Loucy (cell line): ENCODE measurements around the gene HOGA1.

Experiments
- H2AFZ ChIP-seq: fragments of 200-600 bp; sonication (generic); 2 replicates; pipeline ENCODE4 v1.6.0; 2016; ENCODE audit warnings: antibody characterized with exemption, mild to moderate bottlenecking, low read length, moderate library complexity
- H3F3A ChIP-seq: fragments of 200-600 bp; 2 replicates; pipeline ENCODE4 v1.6.0; 2016; ENCODE audit warnings: antibody characterized with exemption, low read depth, mild to moderate bottlenecking
- H3K27me3 ChIP-seq: fragments of 200-600 bp; sonication (generic); 2 replicates; pipeline ENCODE4 v1.6.1; 2014; ENCODE audit warnings: low read length, mild to moderate bottlenecking; ENCODE audit not compliant: insufficient read depth, poor library complexity, severe bottlenecking
- H3K36me3 ChIP-seq: fragments of 200-600 bp; sonication (generic); 2 replicates; pipeline ENCODE4 v1.6.1; 2016; ENCODE audit warnings: low read length; ENCODE audit not compliant: insufficient read depth
- H3K4me1 ChIP-seq: fragments of 200-600 bp; sonication (generic); 2 replicates; pipeline ENCODE4 v1.5.1; 2014; ENCODE audit warnings: low read length, mild to moderate bottlenecking; ENCODE audit not compliant: insufficient read depth, poor library complexity, severe bottlenecking
- H3K4me2 ChIP-seq: fragments of 200-600 bp; sonication (generic); 2 replicates; pipeline ENCODE4 v1.6.0; 2014; ENCODE audit warnings: antibody characterized with exemption, low read length, low read depth, mild to moderate bottlenecking; ENCODE audit not compliant: poor library complexity, severe bottlenecking
- H3K4me3 ChIP-seq: fragments of 200-600 bp; sonication (generic); 2 replicates; pipeline ENCODE4 v1.5.1; 2014; ENCODE audit warnings: low read length, mild to moderate bottlenecking, mixed read lengths; ENCODE audit not compliant: poor library complexity, severe bottlenecking
- H3K79me2 ChIP-seq: fragments of 200-600 bp; sonication (generic); 2 replicates; pipeline ENCODE4 v1.6.1; 2014; ENCODE audit warnings: low read length; ENCODE audit not compliant: insufficient read depth
- H3K9ac ChIP-seq: fragments of 200-600 bp; sonication (generic); 2 replicates; pipeline ENCODE4 v1.6.0; 2014; ENCODE audit warnings: mild to moderate bottlenecking, low read depth, low read length, moderate library complexity; ENCODE audit not compliant: poor library complexity, severe bottlenecking
- H3K9me2 ChIP-seq: fragments of 200-600 bp; sonication (generic); replicated peaks from 2 replicates; pipeline ENCODE4 v1.6.1; 2016; ENCODE audit warnings: low read depth, low read length, mixed read lengths
- H3K9me3 ChIP-seq: fragments of 200-600 bp; sonication (generic); 2 replicates; pipeline ENCODE4 v1.6.1; 2014; ENCODE audit warnings: mild to moderate bottlenecking, antibody characterized with exemption, low read length, low read depth; ENCODE audit not compliant: insufficient read depth
- H4K20me1 ChIP-seq: fragments of 200-600 bp; sonication (generic); 2 replicates; pipeline ENCODE4 v1.6.0; 2014; ENCODE audit warnings: antibody characterized with exemption, low read length, mild to moderate bottlenecking; ENCODE audit not compliant: insufficient read depth, poor library complexity, severe bottlenecking
- EZH2phosphoT487 ChIP-seq: fragments of 200-600 bp; IDR thresholded peaks from 2 replicates; pipeline ENCODE4 v1.6.1; 2018; ENCODE audit warnings: antibody characterized with exemption, mild to moderate bottlenecking, moderate library complexity, borderline replicate concordance
- TF ChIP-seq, protein P1 (sequence below): fragments of 200-600 bp; sonication (generic); conservative IDR thresholded peaks from 2 replicates; pipeline ENCODE4 v1.5.1; 2014; ENCODE audit warnings: mild to moderate bottlenecking, antibody characterized with exemption, low read length

Gene HOGA1

DNA sequence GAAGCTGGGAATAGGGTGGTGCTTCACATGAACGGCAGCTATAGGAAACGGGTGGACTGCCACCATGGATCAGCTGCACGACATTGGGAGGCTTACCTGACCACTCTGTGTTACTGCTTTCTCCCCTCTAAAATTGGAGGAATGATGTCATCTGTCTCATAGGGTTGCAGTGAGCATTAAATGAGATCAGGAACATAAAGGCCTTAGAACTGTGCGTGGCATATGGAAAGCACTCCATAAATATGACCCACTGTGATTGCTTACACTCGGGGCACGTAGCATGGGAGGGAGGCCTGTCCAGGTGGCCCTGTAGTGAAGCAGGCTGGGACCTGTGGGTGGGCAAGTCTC, 15.1 kb downstream of the HOGA1 start:
- H4K20me1 ChIP-seq: no peaks in the 10 kb centered on the region
- H3K4me2 ChIP-seq: no peak overlapping the region
- no peak overlapping the region for H3K9ac ChIP-seq
- no peaks in the 10 kb centered on the region for H3K9me3 ChIP-seq
- H3K9me2 ChIP-seq: no peaks in the 10 kb centered on the region
- H3K4me3 ChIP-seq: no peak overlapping the region
- H3K79me2 ChIP-seq: no peaks in the 10 kb centered on the region
- TF ChIP-seq EZH2phosphoT487: no peak
- TF ChIP-seq, protein P1, sequence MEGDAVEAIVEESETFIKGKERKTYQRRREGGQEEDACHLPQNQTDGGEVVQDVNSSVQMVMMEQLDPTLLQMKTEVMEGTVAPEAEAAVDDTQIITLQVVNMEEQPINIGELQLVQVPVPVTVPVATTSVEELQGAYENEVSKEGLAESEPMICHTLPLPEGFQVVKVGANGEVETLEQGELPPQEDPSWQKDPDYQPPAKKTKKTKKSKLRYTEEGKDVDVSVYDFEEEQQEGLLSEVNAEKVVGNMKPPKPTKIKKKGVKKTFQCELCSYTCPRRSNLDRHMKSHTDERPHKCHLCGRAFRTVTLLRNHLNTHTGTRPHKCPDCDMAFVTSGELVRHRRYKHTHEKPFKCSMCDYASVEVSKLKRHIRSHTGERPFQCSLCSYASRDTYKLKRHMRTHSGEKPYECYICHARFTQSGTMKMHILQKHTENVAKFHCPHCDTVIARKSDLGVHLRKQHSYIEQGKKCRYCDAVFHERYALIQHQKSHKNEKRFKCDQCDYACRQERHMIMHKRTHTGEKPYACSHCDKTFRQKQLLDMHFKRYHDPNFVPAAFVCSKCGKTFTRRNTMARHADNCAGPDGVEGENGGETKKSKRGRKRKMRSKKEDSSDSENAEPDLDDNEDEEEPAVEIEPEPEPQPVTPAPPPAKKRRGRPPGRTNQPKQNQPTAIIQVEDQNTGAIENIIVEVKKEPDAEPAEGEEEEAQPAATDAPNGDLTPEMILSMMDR: no peak
- H2AFZ ChIP-seq: no peak overlapping the region
- H3K4me1 ChIP-seq: no peaks in the 10 kb centered on the region
- no peaks in the 10 kb centered on the region for H3K36me3 ChIP-seq
- no peaks in the 10 kb centered on the region for H3F3A ChIP-seq
- no peaks in the 10 kb centered on the region for H3K27me3 ChIP-seq

DNA sequence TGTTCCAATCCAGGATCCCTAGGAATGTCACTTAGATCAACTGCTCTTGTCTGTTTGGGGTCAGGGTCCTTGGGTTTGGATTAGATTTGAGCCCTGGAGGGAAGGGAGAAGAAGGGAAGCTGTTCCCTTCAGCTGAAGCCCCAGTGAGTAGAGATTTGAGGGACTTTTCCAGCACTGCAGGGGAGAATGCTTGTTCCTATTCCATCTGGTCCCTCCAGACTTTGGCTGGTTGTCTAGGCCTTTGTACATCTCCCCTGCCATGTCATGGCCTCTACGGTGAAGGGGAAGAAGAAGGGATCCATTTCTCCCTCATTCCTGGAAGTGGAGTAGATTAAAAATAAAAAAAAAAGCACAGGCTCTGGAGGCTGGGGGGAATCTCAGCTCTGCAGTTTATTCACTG, 16.4 kb downstream of the HOGA1 start:
- Histone ChIP-seq H3K9me3 (no peaks in the 10 kb centered on the region), H2AFZ (no peak overlapping the region), H3F3A (no peaks in the 10 kb centered on the region), H3K27me3 (no peaks in the 10 kb centered on the region), H3K36me3 (no peaks in the 10 kb centered on the region), H3K4me2 (no peak overlapping the region), H3K4me1 (no peaks in the 10 kb centered on the region), H3K4me3 (no peak overlapping the region), H4K20me1 (no peaks in the 10 kb centered on the region), H3K79me2 (no peaks in the 10 kb centered on the region), H3K9me2 (no peaks in the 10 kb centered on the region), H3K9ac (no peak overlapping the region)
- TF ChIP-seq EZH2phosphoT487: no peak
- TF ChIP-seq, protein P1: no peak

DNA sequence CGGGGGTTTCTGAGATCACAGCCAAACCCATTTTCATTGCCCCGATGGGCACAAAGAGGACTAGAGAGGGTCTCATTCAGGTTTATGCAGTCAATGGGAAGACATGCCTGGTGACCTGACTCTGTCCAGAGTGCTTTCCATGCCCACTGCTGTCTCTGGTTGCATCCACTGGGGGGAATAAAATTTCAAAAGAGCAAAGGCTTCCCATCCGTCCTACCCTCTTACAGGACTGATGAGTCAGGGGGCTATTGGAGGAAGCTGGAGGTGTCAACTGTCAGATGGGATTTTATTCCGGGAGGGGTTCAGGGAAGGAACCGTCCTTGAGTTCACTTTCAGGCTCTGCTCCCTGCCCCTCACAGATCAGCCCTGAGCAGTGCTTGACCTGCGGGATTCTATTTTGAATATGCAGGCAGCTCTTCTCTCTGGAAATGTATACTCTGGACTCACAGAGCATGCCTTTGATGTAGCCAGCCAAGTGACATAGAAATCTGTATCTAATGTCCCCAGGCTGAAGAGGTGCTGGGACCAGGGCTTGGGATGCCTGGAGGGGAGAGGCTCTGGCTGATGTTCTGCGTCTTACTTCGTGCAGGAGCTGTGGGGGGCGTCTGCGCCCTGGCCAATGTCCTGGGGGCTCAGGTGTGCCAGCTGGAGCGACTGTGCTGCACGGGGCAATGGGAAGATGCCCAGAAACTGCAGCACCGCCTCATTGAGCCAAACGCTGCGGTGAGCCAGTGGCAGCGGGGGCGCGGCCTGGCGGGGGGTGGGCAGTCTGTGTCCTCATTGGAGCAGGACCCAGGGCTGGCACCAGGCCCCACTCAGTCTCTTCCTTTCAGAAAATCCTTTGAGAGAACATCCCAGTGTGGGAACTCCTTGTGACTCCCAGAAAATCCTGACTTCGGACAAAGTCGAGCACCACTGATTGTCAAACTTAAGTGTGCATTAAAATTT, 17.4 kb downstream of the HOGA1 start:
- Histone ChIP-seq H3K79me2 (no peaks in the 10 kb centered on the region), H3K27me3 (no peaks in the 10 kb centered on the region), H3K9me2 (no peaks in the 10 kb centered on the region), H3K4me2 (no peak overlapping the region), H3F3A (no peaks in the 10 kb centered on the region), H3K36me3 (no peaks in the 10 kb centered on the region), H3K4me3 (no peak overlapping the region), H3K9ac (no peak overlapping the region), H3K9me3 (no peaks in the 10 kb centered on the region), H4K20me1 (no peaks in the 10 kb centered on the region), H3K4me1 (no peaks in the 10 kb centered on the region), H2AFZ (no peak overlapping the region)
- no peak for TF ChIP-seq EZH2phosphoT487
- TF ChIP-seq, protein P1: no peak
